Mucosa of descending colon (tissue), 3 donors: ENCODE measurements around the gene MAML3. TPM values are rescaled to one million over a fixed set of nuclear protein-coding genes. Genes with fewer than 3 reads are reported as not detected.

ENCODE experiments used
- ATAC-seq: fragments of 200-7000 bp; cut with Tn5 transposase; one replicate; pipeline ENCODE4 v1.9.1; 2020; ENCODE audit warnings: mild to moderate bottlenecking, moderate library complexity
- DNase-seq, 3 donors: peaks; one replicate each; pipeline ENCODE4 v3.0.0-alpha.2; 2020
- H3K36me3 ChIP-seq: fragments of 200-600 bp; one replicate; pipeline ENCODE4 v1.8.0; 2021; ENCODE audit warnings: low read depth, mild to moderate bottlenecking
- H3K4me1 ChIP-seq: fragments of 200-600 bp; one replicate; pipeline ENCODE4 v1.8.0; 2021; ENCODE audit warnings: low read depth, mild to moderate bottlenecking
- H3K4me3 ChIP-seq: fragments of 200-600 bp; one replicate; pipeline ENCODE4 v1.8.0; 2021; ENCODE audit warnings: mild to moderate bottlenecking
- H3K9me3 ChIP-seq: fragments of 200-600 bp; one replicate; pipeline ENCODE4 v1.8.0; 2021; ENCODE audit warnings: mild to moderate bottlenecking
- intact Hi-C, 2 donors: fragments of 100-400 bp; cut with DNase I in 1 of 2; cut with micrococcal nuclease in 1 of 2; formaldehyde crosslinking; loops; one replicate each; pipeline versions ENCODE4 v1.11.0 to v1.11.1; 2022; cut with DNase I, micrococcal nuclease
- total RNA-seq, 3 donors: library from RNA; stranded (reverse); fragmentation: NEBNext Ultra II Directional in 2 of 3; extraction: Animal tissue kit (Norgen Biotek cat#: 25700) in 2 of 3; gene quantifications; one replicate each; pipeline versions ENCODE4 v1.2.1 to v1.2.4, GENCODE V29; 2021 to 2023
- TF ChIP-seq, protein P1 (sequence below): fragments of 200-600 bp; IDR thresholded peaks from one replicate; pipeline ENCODE4 v1.8.0; 2022; ENCODE audit warnings: antibody characterized with exemption, mild to moderate bottlenecking
- donor health status: DM: no; HTN: no; CAD: no; lungs with moderate emphysema.
- donor health status: DM: no; HTN: no; CAD: no.
- donor health status: DM: no; HTN: yes; CAD: no.

MAML3 gene
- total RNA-seq, 3 donors from 2014 or later: 10.4 to 23.5 (median 14.8) TPM

DNA sequence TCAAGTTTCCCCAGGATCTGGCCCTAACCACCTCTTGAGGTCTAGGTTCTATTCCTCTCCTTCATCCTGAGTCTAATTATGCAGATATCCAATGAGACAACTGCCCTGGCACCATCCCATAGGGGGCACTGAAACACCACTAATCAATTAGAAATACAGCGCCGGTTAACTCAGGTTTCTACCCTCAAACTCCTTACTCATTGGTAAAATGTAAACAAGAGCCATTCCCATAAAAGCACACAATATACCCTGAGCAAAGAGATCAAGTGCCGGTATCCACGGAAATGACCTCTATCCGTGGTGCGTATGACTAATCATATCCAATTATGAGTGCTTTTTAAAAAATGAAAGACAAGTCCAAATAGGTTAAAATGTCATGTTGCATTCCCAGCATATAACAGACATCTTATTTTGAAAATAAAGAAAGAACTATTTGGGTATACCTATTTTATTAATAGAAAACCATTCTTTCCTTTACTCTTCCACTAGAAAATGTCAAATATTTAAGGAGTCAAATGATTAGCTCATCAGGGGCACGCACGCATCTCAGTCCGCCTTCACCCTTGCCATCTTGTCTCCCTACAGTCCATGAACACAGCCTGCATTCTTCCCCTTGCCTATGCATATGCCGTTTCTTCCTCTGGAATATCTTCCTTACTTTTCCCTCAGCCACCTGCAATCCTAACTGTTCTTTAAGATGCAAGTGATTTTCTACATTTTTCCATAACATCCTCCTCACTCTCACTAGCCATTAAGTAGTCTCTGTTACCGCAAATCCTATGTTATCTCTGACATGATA is 141.1 kb downstream of the MAML3 start:
- Histone ChIP-seq H3K4me3 (no peak overlapping the region), H3K36me3 (no peaks in the 10 kb centered on the region), H3K9me3 (peaks cover 2% of the 10 kb centered on the region), H3K4me1 (no peaks in the 10 kb centered on the region)
- DNase-seq (peak in 2 of 3 donors; percentile 67 to 90), ATAC-seq (peak; percentile 99)
- TF ChIP-seq, protein P1, sequence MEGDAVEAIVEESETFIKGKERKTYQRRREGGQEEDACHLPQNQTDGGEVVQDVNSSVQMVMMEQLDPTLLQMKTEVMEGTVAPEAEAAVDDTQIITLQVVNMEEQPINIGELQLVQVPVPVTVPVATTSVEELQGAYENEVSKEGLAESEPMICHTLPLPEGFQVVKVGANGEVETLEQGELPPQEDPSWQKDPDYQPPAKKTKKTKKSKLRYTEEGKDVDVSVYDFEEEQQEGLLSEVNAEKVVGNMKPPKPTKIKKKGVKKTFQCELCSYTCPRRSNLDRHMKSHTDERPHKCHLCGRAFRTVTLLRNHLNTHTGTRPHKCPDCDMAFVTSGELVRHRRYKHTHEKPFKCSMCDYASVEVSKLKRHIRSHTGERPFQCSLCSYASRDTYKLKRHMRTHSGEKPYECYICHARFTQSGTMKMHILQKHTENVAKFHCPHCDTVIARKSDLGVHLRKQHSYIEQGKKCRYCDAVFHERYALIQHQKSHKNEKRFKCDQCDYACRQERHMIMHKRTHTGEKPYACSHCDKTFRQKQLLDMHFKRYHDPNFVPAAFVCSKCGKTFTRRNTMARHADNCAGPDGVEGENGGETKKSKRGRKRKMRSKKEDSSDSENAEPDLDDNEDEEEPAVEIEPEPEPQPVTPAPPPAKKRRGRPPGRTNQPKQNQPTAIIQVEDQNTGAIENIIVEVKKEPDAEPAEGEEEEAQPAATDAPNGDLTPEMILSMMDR: peak; percentile 24
- intact Hi-C loops: loop anchor here in 1 of 2 donors (5.0 to 10.0 kb wide), 2 partner anchors 142 to 239 kb away; partner anchors contain the start of gene MAML3

DNA sequence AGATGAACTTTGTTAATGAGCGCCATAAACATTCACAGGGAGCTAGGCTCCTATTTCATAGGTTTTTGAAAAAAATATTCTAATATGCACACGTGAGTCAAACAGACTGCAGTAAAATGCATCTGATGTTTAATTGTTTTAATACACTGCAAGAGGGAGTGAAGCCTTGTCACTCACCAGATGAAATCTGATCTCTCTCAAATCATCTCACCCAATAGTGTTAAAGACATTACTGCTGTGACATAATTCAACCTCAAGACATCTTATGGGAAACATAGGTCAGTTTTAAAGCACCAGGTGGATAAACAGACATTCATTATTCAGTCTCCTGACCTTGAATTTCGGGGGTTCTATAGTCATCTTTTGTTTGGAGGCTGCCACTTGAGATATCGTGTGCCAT is 148.3 kb downstream of the MAML3 start:
- TF ChIP-seq, protein P1: no peak
- Histone ChIP-seq H3K4me1 (no peaks in the 10 kb centered on the region), H3K9me3 (no peaks in the 10 kb centered on the region), H3K36me3 (no peaks in the 10 kb centered on the region), H3K4me3 (no peak overlapping the region)
- no peak for DNase-seq
- no peak for ATAC-seq
- intact Hi-C loops: no loop called here

DNA sequence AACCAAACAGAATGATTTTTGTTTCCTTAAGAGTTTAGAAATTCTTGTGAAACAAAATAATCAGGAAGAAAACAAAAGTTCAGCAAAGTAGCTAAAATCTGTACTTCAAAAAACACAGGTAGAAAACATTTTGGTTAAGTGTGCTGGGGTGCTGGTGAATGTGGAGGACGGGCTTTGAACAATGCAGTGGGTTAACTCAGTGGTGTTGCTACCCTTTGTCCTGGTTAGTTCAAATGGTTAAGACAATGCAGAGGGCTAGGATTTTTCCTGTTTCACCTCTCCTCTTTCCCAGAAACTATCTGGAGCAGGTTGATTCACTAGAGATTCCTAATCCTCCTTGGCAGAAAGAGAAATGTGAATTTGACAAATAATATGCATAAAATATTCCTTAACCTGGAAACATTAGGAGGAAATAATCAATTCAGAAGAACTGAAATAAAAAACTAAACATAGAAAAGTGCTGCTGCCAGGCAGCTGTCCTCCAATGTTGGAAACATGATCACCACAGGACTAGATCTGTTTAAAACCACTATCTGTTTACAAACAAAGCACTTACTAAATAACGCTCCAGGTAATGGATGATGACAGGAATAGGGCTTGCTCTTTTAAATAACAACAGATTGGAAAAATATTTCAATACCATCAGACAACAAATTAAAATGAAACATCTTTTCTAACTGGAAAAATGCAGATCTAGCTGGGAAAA is 148.9 kb downstream of the MAML3 start:
- Histone ChIP-seq H3K4me1 (no peaks in the 10 kb centered on the region), H3K9me3 (no peaks in the 10 kb centered on the region), H3K36me3 (no peaks in the 10 kb centered on the region), H3K4me3 (no peak overlapping the region)
- intact Hi-C loops: no loop called here
- TF ChIP-seq, protein P1: no peak
- DNase-seq: no peak
- no peak for ATAC-seq

DNA sequence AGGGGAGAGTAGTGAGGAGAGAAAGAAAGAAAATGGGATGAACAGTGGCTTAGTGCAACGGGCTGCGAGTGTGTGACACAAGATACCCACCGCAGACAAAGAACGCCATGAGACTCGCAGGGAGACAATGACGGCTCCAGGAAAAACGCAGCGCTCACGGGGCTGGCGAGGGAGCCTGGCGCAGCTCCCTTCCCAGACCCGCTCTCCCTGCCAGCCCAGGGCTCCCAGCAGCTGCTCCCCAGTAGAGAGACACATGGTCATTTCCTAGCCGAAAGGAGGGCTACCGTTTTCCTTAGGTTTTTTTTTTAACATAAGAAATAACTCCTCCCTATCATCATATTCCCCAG is 149.5 kb downstream of the MAML3 start:
- intact Hi-C loops: no loop called here
- ATAC-seq: no peak
- TF ChIP-seq, protein P1: no peak
- Histone ChIP-seq H3K4me1 (no peaks in the 10 kb centered on the region), H3K4me3 (no peak overlapping the region), H3K36me3 (no peaks in the 10 kb centered on the region), H3K9me3 (no peaks in the 10 kb centered on the region)
- DNase-seq: no peak

DNA sequence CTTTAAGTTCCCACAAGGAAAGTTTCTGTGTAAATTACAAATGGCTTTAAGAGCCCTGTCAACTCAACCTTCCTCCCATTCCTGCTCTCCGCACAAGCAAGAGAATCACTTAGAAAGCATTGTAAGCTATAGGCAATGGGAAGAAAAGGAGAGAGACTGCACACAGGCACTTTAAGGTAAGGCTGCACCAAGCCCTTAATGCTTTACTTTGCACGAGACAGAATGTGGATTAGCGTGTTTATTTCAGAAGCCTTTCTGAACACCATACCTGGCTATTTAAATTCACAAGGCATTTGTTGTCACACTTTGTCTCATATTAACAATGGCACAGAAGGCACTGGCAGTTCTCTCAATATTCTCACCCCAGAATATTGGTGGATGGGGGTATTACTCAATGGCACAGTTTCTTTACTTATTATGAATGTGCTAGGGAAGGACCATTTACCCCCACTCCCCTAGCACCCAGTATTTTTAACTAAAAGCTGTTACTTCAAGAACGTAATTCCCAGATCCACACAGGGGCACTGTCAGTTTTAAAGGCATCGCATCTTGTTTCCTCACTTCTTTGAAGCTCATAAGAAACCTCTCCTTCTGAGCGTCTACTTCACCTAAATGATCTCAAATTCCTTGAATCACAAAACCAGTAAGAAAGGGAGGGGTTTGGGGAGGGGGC is 150.0 kb downstream of the MAML3 start:
- TF ChIP-seq, protein P1: no peak
- intact Hi-C loops: no loop called here

More for the DNA sequence above, 150.0 kb downstream of the MAML3 start:
- Histone ChIP-seq H3K4me1 (no peaks in the 10 kb centered on the region), H3K36me3 (no peaks in the 10 kb centered on the region), H3K9me3 (no peaks in the 10 kb centered on the region), H3K4me3 (no peak overlapping the region)
- DNase-seq (no peak), ATAC-seq (no peak)
